IPS-15b (cell line): ENCODE results near the gene IL10.
"Not testable (repeated sequence)": the region's sequence is repeated elsewhere in the genome, so short reads cannot be mapped to it uniquely, and the experiment has no call there.

Experiments used
- H3K27me3 ChIP-seq: one replicate; pipeline ENCODE4 v1.6.1; 2013; ENCODE audit warnings: low read length; ENCODE audit not compliant: control insufficient read depth, insufficient read depth
- H3K36me3 ChIP-seq: one replicate; pipeline ENCODE4 v1.6.1; 2013; ENCODE audit warnings: low read length; ENCODE audit not compliant: control insufficient read depth, insufficient read depth
- H3K4me1 ChIP-seq: one replicate; pipeline ENCODE4 v1.6.1; 2013; ENCODE audit warnings: mild to moderate bottlenecking, low read length; ENCODE audit not compliant: control insufficient read depth, insufficient read depth
- H3K4me3 ChIP-seq: one replicate; pipeline ENCODE4 v1.5.1; 2013; ENCODE audit warnings: low read depth, low read length
- H3K9ac ChIP-seq: one replicate; pipeline ENCODE4 v1.6.1; 2013; ENCODE audit warnings: low read depth, mild to moderate bottlenecking, low read length
- H3K9me3 ChIP-seq: one replicate; pipeline ENCODE4 v1.6.1; 2013; ENCODE audit warnings: mild to moderate bottlenecking, low read length; ENCODE audit not compliant: control insufficient read depth, insufficient read depth

IL10 gene

DNA sequence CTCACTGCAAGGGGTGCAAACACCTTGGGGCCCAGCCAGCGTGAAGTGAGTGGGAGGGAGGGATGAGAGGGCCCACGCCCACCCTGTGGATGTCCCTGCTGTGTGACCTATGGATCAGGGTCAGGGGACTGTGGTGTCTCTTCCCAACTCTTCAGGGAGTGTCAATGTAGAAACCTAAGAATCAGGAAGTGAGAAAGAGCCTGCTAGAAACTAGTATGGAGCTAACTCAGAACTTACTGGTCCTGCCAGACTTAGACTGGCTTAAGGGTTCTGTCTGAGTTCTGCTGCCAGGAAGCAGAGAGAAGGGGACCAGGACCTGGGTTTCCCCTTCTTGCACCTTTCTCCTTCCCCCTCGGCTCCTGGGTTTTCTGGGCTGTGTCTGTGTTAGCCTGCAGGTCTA lies 1.8 kb upstream of the IL10 start:
- Histone ChIP-seq H3K27me3 (peaks cover 14% of the 10 kb centered on the region), H3K36me3 (no peaks in the 10 kb centered on the region), H3K9me3 (no peaks in the 10 kb centered on the region), H3K9ac (no peak overlapping the region), H3K4me3 (no peak overlapping the region), H3K4me1 (peaks cover 8% of the 10 kb centered on the region)

DNA sequence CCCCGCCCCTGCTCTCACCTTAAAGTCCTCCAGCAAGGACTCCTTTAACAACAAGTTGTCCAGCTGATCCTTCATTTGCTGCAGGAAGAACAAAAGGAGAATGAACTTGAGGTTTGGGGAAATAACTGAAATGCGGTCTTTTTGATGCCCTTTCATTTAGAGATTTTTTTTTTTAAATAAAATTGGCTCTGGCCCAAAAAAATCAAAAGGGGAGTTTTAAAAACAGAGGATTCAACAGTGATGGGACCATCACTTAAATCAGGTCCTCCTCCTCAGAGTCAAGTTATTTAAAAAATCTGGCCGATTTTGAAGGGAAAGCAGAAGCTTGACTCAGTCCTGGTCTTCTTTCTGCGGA lies 979 bp downstream of the IL10 start:
- H3K36me3 ChIP-seq = no peaks in the 10 kb centered on the region
- H3K9ac ChIP-seq = no peak overlapping the region

DNA sequence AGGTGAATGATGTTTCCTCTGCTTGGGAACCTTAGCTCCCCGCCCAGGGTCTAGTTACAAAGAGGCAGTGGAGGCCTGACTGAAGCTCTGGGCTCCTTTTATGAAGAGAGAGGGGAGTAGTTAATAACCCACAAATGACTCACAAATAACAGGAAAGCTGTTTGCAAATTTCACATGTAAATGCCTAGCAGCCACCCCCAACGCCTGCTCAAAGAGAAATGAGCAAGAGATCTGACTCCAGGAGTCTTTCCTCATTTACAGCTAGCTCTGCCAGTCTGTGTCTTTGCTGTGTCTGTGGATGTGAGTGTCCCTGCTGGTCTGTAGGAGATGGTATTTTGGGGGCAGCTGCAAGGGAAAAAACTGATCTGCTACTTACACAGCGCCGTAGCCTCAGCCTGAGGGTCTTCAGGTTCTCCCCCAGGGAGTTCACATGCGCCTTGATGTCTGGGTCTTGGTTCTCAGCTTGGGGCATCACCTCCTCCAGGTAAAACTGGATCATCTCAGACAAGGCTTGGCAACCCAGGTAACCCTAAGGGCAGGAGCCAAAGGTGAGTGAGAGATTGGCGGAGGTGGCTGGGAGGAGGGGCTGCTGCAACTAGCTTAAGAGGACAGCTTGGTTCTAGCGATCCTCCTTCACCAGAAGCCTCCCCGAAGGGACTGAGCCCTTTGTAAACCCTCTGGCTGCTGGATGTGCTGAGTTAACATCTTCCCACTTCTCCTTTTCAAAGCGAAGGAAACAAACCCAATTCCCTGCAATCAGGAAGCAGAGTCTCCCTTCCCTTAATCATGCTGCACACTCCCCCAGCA lies 1.6 kb downstream of the IL10 start, which contains the start of gene IL19:
Gene IL19, plus strand, starts transcription at position 243 of the 807 bp plus-strand sequence. CDS start 65,890 bp downstream, outside the sequence.
- Histone ChIP-seq H3K4me1 (peaks cover 12% of the 10 kb centered on the region), H3K9ac (no peak within 1 kb of the TSS), H3K4me3 (peak within 1 kb of the TSS; percentile 24), H3K9me3 (no peaks in the 10 kb centered on the region), H3K36me3 (no peaks in the 10 kb centered on the region), H3K27me3 (peaks cover 13% of the 10 kb centered on the region)

More for the DNA sequence above, 979 bp downstream of the IL10 start:
- Histone ChIP-seq H3K9me3 (no peaks in the 10 kb centered on the region), H3K27me3 (peaks cover 13% of the 10 kb centered on the region), H3K4me3 (no peak overlapping the region), H3K4me1 (peaks cover 12% of the 10 kb centered on the region)

DNA sequence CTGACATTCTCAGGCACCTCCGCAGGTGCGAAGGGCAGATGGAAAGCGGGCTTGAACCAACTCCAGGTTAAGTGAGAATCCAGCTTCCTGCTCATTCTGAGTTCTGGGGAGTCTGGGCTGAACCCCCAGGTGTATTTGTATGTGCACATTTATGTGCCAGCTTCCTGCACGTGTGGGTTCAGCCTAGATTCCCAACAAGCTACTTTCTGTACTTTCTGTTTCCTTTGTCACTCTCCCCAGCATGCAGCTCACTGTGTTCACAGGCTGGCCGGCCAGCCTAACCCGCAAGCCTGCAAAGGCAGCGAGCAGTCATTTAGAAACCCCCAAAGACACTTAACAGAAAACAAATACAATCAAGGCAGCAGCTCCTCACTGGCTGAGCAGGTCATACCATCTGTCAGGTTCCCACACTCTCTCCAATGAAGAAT lies 3.0 kb downstream of the IL10 start:
- H3K9me3 ChIP-seq = no peaks in the 10 kb centered on the region
- peaks cover 13% of the 10 kb centered on the region for H3K27me3 ChIP-seq
- peaks cover 12% of the 10 kb centered on the region for H3K4me1 ChIP-seq
- H3K4me3 ChIP-seq = no peak overlapping the region
- no peaks in the 10 kb centered on the region for H3K36me3 ChIP-seq
- no peak overlapping the region for H3K9ac ChIP-seq

DNA sequence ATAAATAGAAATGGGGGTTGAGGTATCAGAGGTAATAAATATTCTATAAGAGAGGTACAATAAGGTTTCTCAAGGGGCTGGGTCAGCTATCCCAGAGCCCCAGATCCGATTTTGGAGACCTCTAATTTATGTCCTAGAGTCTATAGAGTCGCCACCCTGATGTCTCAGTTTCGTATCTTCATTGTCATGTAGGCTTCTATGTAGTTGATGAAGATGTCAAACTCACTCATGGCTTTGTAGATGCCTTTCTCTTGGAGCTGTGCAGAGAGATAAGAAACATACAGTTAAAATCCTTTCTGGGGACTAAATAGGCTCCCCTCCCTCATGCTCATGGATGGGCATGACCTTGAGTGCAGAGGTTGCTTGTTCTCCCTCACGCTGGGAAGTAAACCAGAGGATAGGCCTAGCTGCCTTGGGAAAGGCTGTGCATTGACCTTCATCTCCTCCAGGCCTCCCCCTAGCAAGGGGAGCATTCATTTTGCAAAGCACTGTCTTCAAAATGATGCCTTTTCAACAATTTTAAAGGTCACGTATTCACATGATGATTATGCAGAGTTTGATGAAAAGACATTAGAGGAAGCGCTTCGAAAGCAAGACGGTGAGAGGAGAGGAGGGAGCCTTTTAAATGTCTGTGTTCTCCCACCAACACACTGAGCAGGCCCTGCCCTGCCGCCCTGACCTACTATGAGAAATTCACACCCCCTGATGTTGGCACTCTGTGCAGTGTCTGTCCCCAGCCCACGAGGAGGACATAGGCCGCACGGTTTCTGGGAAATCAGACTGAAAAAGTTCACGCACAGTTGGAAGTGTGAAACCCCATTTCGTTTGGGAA lies 3.6 kb downstream of the IL10 start:
- Histone ChIP-seq H3K36me3 (no peaks in the 10 kb centered on the region), H3K9me3 (no peaks in the 10 kb centered on the region), H3K4me1 (peaks cover 12% of the 10 kb centered on the region), H3K9ac (no peak overlapping the region), H3K27me3 (peaks cover 10% of the 10 kb centered on the region), H3K4me3 (no peak overlapping the region)

DNA sequence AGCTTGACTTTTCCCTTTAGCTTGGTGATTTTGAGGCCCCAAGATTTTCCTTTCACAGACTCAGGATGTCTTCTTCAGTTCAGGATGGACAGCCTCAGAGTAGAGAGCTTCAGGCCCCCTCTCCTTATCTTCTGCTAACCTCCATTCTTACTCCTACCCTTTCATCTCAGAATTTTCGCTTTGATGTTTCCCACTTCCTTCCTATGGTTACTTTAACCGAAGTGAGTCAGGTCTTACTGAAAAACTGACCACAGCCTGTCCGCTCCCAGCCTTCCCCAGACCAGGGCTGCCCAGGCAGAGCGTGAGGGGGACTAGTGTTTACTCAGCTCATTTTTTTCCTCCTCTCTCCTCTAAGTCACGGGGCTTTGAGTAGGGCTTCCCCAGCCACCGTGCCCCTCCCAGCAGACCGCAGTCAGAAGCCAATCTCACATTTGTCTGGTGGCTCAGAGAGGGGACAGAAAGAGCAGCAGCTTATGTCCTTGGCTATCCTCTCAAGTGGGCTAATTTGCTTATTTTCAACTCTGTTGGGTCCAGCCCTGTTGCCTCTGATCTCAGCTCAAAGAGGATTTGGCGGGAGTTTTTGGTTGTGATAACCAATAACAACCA lies 5.9 kb downstream of the IL10 start:
- no peaks in the 10 kb centered on the region for H3K9me3 ChIP-seq
- H3K27me3 ChIP-seq = peaks cover 3% of the 10 kb centered on the region
- no peak overlapping the region for H3K4me3 ChIP-seq
- no peaks in the 10 kb centered on the region for H3K36me3 ChIP-seq
- H3K9ac ChIP-seq = no peak overlapping the region
- peaks cover 12% of the 10 kb centered on the region for H3K4me1 ChIP-seq

DNA sequence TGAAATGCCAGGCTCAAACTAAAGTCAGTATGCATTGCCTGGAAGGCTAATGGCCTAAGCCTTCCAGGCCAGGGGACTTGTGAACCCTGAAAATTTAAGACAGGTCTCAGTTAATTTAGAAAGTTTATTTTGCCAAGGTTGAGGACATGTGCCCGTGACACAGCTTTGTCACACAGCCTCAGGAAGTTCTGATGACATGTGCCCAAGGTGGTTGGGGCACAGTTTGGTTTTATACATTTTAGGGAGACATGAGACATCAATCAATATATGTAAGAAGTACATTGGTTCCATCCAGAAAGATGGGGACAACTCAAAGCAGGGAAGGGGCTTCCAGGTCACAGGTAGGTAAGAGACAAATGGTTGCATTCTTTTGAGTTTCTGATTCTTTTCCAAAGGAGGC lies 6.5 kb downstream of the IL10 start:
- H3K36me3 ChIP-seq, H3K27me3 ChIP-seq, H3K9me3 ChIP-seq, H3K4me3 ChIP-seq, H3K4me1 ChIP-seq, H3K9ac ChIP-seq: not testable (repeated sequence)

DNA sequence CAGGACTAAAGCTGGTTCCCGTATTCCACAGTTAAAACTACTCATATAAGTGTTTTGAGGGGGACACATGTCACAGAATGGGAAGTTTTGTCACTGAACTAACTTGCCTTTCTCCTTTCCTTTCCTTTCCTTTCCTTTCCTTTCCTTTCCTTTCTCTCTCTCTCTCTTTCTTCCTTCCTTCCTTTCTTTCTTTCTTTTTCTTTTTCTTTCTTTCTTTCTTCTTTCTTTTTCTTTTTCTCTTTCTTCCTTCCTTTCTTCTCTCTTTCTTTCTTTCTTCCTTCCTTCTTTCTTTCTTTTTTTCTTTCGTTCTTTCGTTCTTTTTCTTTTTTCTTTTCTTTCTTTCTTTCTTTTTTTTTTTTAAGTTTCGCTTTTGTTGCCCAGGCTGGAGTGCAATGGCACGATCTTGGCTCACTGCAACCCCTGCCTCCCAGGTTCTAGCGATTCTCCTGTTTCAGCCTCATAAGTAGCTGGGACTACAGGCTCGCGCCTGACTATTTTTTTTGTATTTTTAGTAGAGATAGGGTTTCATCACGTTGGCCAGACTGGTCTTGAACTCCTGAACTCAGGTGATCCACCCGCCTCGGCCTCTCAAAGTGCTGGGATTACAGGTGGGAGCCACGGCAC lies 9.4 kb downstream of the IL10 start:
- H3K9me3 ChIP-seq, H3K9ac ChIP-seq, H3K4me1 ChIP-seq, H3K36me3 ChIP-seq, H3K4me3 ChIP-seq, H3K27me3 ChIP-seq: not testable (repeated sequence)

DNA sequence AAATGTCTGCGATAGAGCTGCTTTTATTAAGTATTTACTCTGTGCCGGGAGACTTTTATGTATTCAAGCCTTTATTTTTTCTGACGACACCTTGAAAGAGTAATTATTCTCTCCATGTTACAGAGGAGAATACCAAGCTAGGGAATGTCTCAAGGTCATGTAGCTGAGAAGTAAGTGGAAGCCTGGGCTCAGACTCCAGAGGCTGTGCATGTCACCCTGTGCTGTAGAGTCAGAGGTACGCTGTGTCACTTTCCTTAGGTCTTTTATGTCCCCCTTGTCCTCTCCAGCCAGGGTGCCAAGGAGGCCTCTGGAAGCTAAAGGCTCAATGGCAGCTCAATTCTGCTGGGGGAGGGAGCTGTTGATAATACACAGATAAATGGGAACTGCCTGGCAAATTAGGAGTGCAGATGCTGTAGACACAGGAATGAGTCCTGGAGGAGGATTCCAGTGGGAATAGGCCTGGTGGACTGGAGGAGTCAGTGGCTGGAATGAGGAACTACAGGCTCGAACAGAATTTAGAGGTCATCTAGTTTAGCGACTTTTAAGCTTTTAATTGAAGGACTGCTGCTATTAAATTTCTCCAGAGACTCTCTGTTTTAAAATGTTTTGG lies 11.0 kb downstream of the IL10 start:
- Histone ChIP-seq H3K9me3 (no peaks in the 10 kb centered on the region), H3K4me3 (no peak overlapping the region), H3K9ac (no peak overlapping the region), H3K27me3 (peaks cover under 1% of the 10 kb centered on the region), H3K36me3 (no peaks in the 10 kb centered on the region), H3K4me1 (no peaks in the 10 kb centered on the region)

DNA sequence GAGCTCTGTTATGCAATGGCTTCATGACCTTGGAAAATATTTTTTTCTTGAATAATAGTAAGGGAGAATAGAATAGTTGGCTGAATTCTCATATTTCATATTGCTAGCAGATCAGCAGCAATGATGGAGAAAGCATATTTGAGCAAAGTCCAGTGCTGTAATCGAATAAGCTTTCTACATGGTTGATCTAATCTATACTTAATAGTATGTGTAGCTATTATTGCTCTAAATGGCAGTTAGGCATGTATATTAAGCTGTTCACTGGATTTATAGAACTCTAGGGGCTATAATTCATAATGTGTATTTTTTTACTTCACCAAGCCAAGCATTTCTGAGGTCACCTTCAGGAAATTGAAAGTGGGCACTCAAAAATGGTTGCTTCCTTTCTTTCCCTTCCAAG lies 11.7 kb downstream of the IL10 start:
- H3K9ac ChIP-seq = no peak overlapping the region
- H3K36me3 ChIP-seq = no peaks in the 10 kb centered on the region
- no peaks in the 10 kb centered on the region for H3K9me3 ChIP-seq
- no peak overlapping the region for H3K4me3 ChIP-seq
- H3K4me1 ChIP-seq = no peaks in the 10 kb centered on the region
- H3K27me3 ChIP-seq = peaks cover 4% of the 10 kb centered on the region

DNA sequence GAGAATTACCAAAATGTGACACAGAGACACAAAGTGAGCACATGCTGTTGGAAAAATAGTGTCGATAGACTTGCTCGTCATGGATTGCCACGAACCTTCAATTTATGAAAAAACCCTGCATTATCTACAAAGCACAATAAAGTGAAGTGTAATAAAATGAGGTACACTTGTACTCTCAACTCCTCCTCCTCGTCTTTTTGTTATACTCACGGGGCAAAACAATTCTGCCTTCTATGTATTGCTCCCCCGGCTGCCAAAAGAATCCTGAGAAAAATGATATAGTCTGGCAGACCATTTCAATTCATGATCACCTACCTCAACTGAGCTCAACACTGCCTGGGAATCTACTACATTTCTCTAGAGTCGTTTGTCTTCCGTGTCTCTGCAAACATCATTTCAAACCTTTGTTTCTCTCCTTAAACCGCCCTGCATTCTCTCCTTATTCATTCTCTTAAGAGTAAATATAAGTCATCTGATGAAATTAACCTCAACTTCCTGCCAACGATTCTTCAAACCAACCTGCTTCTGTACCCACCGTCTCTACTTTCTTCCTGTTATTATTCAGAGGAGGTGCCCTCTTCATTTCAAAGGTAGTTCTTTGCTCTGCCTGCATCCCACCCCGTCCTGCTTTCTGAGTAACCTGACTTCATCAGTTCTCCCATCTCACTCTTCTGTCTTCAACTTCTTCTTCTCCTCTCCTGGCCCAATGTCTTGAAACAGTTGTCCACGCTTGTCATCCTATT lies 14.6 kb downstream of the IL10 start:
- Histone ChIP-seq H3K4me1 (no peaks in the 10 kb centered on the region), H3K9ac (no peak overlapping the region), H3K27me3 (peaks cover 15% of the 10 kb centered on the region), H3K9me3 (no peaks in the 10 kb centered on the region), H3K36me3 (no peaks in the 10 kb centered on the region), H3K4me3 (no peak overlapping the region)
